Endothelial cell of umbilical vein (primary cell): Measurements from ENCODE around the gene INSYN2B. TPM values are rescaled to one million over a fixed set of nuclear protein-coding genes. Genes with fewer than 3 reads are reported as not detected.

Experiments used
- BruUV-seq: library from RNA; stranded (reverse); fragments of 400-500 nt; replicated peaks from 2 replicates; lab custom pipeline; 2021; lab: Mats Ljungman, UMichigan
- CTCF ChIA-PET: fragments of 300-600, 350-600 bp; sonication (Branson Sonifier 250); formaldehyde crosslinking; loops from one replicate; lab custom pipeline; 2021; ENCODE audit warnings: antibody characterized with exemption, inconsistent platforms; lab: Charles Lee
- POLR2A ChIA-PET: fragments of 300-600, 350-600 bp; sonication (Branson Sonifier 250); formaldehyde crosslinking; loops from one replicate; lab custom pipeline; 2021; ENCODE audit warnings: antibody characterized with exemption, inconsistent platforms; lab: Charles Lee
- DNase-seq: peaks from one replicate; pipeline ENCODE4 v3.0.0-alpha.2; 2011; ENCODE audit warnings: low read depth, low spot score
- FAIRE-seq: peaks from 2 replicates; lab custom pipeline; 2011; peaks lifted over from hg19 to GRCh38; lab: Jason Lieb, UNC
- H2AFZ ChIP-seq: 2 replicates; pipeline ENCODE4 v1.6.0; 2012; ENCODE audit warnings: low read depth, low read length, control low read depth, inconsistent platforms
- H3K27ac ChIP-seq: 2 replicates; pipeline ENCODE4 v1.5.1; 2011; ENCODE audit warnings: low read depth, mild to moderate bottlenecking, control low read depth, low read length, moderate library complexity; ENCODE audit not compliant: insufficient read depth
- H3K27me3 ChIP-seq, 2 experiments: 2 replicates each; pipeline versions ENCODE4 v1.6.0 to v1.6.1; 2011; ENCODE audit warnings: low read length in 2 of 2, mixed read lengths in 1 of 2; ENCODE audit not compliant: control insufficient read depth in 2 of 2, insufficient read depth in 2 of 2
- H3K36me3 ChIP-seq, 2 experiments: 2 replicates in 1 of 2; 3 replicates in 1 of 2; pipeline ENCODE4 v1.5.1; 2011; ENCODE audit warnings: low read length in 2 of 2, mild to moderate bottlenecking in 1 of 2, moderate library complexity in 1 of 2; ENCODE audit not compliant: control insufficient read depth in 2 of 2, insufficient read depth in 2 of 2; ENCODE audit errors: extremely low read depth in 1 of 2
- H3K4me1 ChIP-seq: 3 replicates; pipeline ENCODE4 v1.5.1; 2011; ENCODE audit warnings: mild to moderate bottlenecking, low read length; ENCODE audit not compliant: control insufficient read depth, insufficient read depth; ENCODE audit errors: extremely low read depth
- H3K4me2 ChIP-seq: 2 replicates; pipeline ENCODE4 v1.6.1; 2011; ENCODE audit warnings: low read length, control low read depth, mixed read lengths; ENCODE audit not compliant: insufficient read depth
- H3K4me3 ChIP-seq, 3 experiments: fragments of 200-600 bp in 1 of 3; sonication (generic), shearing (Covaris generic) in 1 of 3; replicated peaks in 1 of 3; 2 replicates each; pipeline ENCODE4 v1.5.1; 2011 to 2016; ENCODE audit warnings: control low read depth in 3 of 3, low read length in 3 of 3, mild to moderate bottlenecking in 2 of 3, inconsistent platforms in 1 of 3, low read depth in 1 of 3, moderate library complexity in 1 of 3; ENCODE audit not compliant: insufficient read depth in 1 of 3
- H3K79me2 ChIP-seq: 2 replicates; pipeline ENCODE4 v1.6.0; 2012; ENCODE audit warnings: low read length, inconsistent platforms; ENCODE audit not compliant: control insufficient read depth, insufficient read depth
- H3K9ac ChIP-seq: replicated peaks from 2 replicates; pipeline ENCODE3; 2011; ENCODE audit warnings: low read length, control low read depth; ENCODE audit not compliant: insufficient read depth; ENCODE audit errors: extremely low read depth
- H3K9me1 ChIP-seq: replicated peaks from 3 replicates; pipeline ENCODE4 v1.6.0; 2011; ENCODE audit warnings: mild to moderate bottlenecking, low read length; ENCODE audit not compliant: control insufficient read depth, insufficient read depth; ENCODE audit errors: extremely low read depth
- H3K9me3 ChIP-seq: replicated peaks from 2 replicates; pipeline ENCODE4 v1.5.1; 2012; ENCODE audit warnings: low read length, inconsistent platforms; ENCODE audit not compliant: control insufficient read depth, insufficient read depth
- H4K20me1 ChIP-seq: replicated peaks from 2 replicates; pipeline ENCODE3; 2011; ENCODE audit warnings: mild to moderate bottlenecking, low read length; ENCODE audit not compliant: control insufficient read depth, insufficient read depth; ENCODE audit errors: extremely low read depth
- CTCF ChIP-seq, 2 donors: IDR thresholded peaks; 1 replicate in 1 of 2; 2 replicates in 1 of 2; pipeline ENCODE4 v1.5.1; 2011; ENCODE audit warnings: low read length in 2 of 2, mild to moderate bottlenecking in 2 of 2, moderate library complexity in 2 of 2, control low read depth in 1 of 2, inconsistent platforms in 1 of 2, low read depth in 1 of 2; ENCODE audit not compliant: insufficient read depth in 1 of 2; ENCODE audit errors: extremely low read depth in 1 of 2
- EZH2 ChIP-seq: IDR thresholded peaks from 2 replicates; pipeline ENCODE4 v1.6.1; 2012; ENCODE audit warnings: borderline replicate concordance, low read depth, mild to moderate bottlenecking, moderate library complexity, low read length, inconsistent platforms; ENCODE audit not compliant: severe bottlenecking
- FOS ChIP-seq: IDR thresholded peaks from 2 replicates; pipeline ENCODE4 v1.6.1; 2011; ENCODE audit warnings: mild to moderate bottlenecking, low read length, moderate library complexity, borderline replicate concordance; ENCODE audit not compliant: insufficient read depth
- JUN ChIP-seq: IDR thresholded peaks from 2 replicates; pipeline ENCODE4 v1.6.1; 2011; ENCODE audit warnings: borderline replicate concordance, low read depth; ENCODE audit not compliant: insufficient read length, insufficient read depth
- MAX ChIP-seq: IDR thresholded peaks from 2 replicates; pipeline ENCODE4 v1.6.1; 2011; ENCODE audit not compliant: insufficient read depth, insufficient read length
- MYC ChIP-seq: IDR thresholded peaks from one replicate; pipeline ENCODE4 v1.6.1; 2011; ENCODE audit warnings: mild to moderate bottlenecking, low read depth, low read length
- POLR2AphosphoS5 ChIP-seq: IDR thresholded peaks from 2 replicates; pipeline ENCODE4 v1.6.1; 2012; ENCODE audit warnings: low read depth, mild to moderate bottlenecking, control low read depth, low read length, moderate library complexity; ENCODE audit not compliant: insufficient read depth
- dilution Hi-C: fragments of 300-500 bp; cut with MboI; formaldehyde crosslinking; loops from one replicate; pipeline ENCODE4 v1.15.0; 2019; ENCODE audit warnings: low sequenced_read_pairs; ENCODE audit not compliant: extremely low pct_ligation_motif_present
- intact Hi-C: fragments of 100-400 bp; cut with micrococcal nuclease; formaldehyde crosslinking; loops from one replicate; pipeline ENCODE4 v1.10.0; 2022
- polyA plus RNA-seq, 4 experiments: library from polyadenylated mRNA; depleted of rRNA in 3 of 4; stranded (reverse) in 3 of 4; unstranded in 1 of 4; fragments of >200 nt; gene quantifications; 2 replicates each; pipeline versions ENCODE4 v1.2.1 to v1.2.3, GENCODE V29; 2011 to 2012; ENCODE audit warnings: missing spikeins in 1 of 4
- total RNA-seq: library from RNA; stranded (reverse); gene quantifications from 2 replicates; pipeline ENCODE4 v1.2.3, GENCODE V29; 2021

Gene INSYN2B
- total and polyA plus RNA-seq, 2 donors (not counting 3 experiments of a cell fraction or from before 2014, with no cell fraction given) = 8.2 to 17.1 TPM

GRCh38 chr5:169861934-169862333 is 118.4 kb downstream of the INSYN2B start:
- POLR2A ChIA-PET = no interaction called here
- Histone ChIP-seq H3K9me1 (no peaks in the 10 kb centered on the region), H3K4me2 (no peak overlapping the region), H3K4me3 (no peak overlapping the region), H2AFZ (no peak overlapping the region), H4K20me1 (no peaks in the 10 kb centered on the region), H3K27me3 (no peaks in the 10 kb centered on the region), H3K9me3 (no peaks in the 10 kb centered on the region), H3K79me2 (no peaks in the 10 kb centered on the region), H3K4me1 (no peaks in the 10 kb centered on the region), H3K9ac (no peak overlapping the region), H3K36me3 (peaks cover 0 to 2% of the 10 kb centered on the region in 2 experiments), H3K27ac (no peak overlapping the region)
- dilution Hi-C loops (no loop called here), intact Hi-C loops (loop anchor here (2.0 kb wide), 1 partner anchor 119 kb away; the partner anchor contains the start of gene INSYN2B)
- CTCF ChIA-PET = interaction anchor here (1.2 to 3.3 kb wide), 4 partner anchors 11 to 160 kb away, joined by 3 to 16 read pairs (median 4); partner anchors contain the start of gene INSYN2B
- FAIRE-seq (no peak), DNase-seq (no peak)
- TF ChIP-seq CTCF (IDR thresholded peaks at IDR 0.05; ENCODE audit: extremely low read depth in 1 of 2, insufficient read depth in 1 of 2, low read depth in 1 of 2, low read length in 2 of 2) = no peak
- no peak for TF ChIP-seq POLR2AphosphoS5
- TF ChIP-seq MYC = no peak
- TF ChIP-seq EZH2 = no peak
- no peak for TF ChIP-seq JUN
- TF ChIP-seq FOS = no peak
- no peak for TF ChIP-seq MAX
- BruUV-seq = no TSS peak
